ENCODE results near the gene ANKRD40.
"Not testable (repeated sequence)": the region's sequence is repeated elsewhere in the genome, so short reads cannot be mapped to it uniquely, and the experiment has no call there.

The ANKRD40 gene

GRCh38 chr17:50707289-50708049 is at the start of gene ANKRD40:
Gene ANKRD40 (minus strand): TSS chr17:50707914. CDS start chr17:50707654, 260 bp downstream.
- peak; percentile 96 for DNase-seq

- no peak for DNase-seq
These were observed 46.8 kb upstream of the ANKRD40 start for GRCh38 chr17:50754521-50754920.

- DNase-seq, result no peak
These were observed 41.5 kb upstream of the ANKRD40 start for GRCh38 chr17:50749245-50749644.

- DNase-seq, result no peak
These were observed 37.9 kb upstream of the ANKRD40 start for GRCh38 chr17:50745631-50746030.

- DNase-seq, result no peak
These were observed 31.4 kb upstream of the ANKRD40 start for GRCh38 chr17:50739098-50739497.

- no peak for DNase-seq
These were observed 29.5 kb upstream of the ANKRD40 start for GRCh38 chr17:50737118-50737698.

GRCh38 chr17:50735287-50735686 is 27.6 kb upstream of the ANKRD40 start:
- DNase-seq, result no peak

- no peak for DNase-seq
These were observed 24.1 kb upstream of the ANKRD40 start for GRCh38 chr17:50731575-50732460.

- DNase-seq, result no peak
These were observed 21.4 kb upstream of the ANKRD40 start for GRCh38 chr17:50728881-50729765.

GRCh38 chr17:50728112-50728429 is 20.4 kb upstream of the ANKRD40 start:
- no peak for DNase-seq

GRCh38 chr17:50725769-50726655 is 18.3 kb upstream of the ANKRD40 start:
- no peak for DNase-seq

- not testable (repeated sequence) for DNase-seq
These were observed 16.9 kb upstream of the ANKRD40 start for GRCh38 chr17:50724622-50725021.

GRCh38 chr17:50722746-50723145 is 15.0 kb upstream of the ANKRD40 start:
- no peak for DNase-seq

GRCh38 chr17:50721194-50722010 is 13.7 kb upstream of the ANKRD40 start:
- no peak for DNase-seq

- no peak for DNase-seq
These were observed 12.4 kb upstream of the ANKRD40 start for GRCh38 chr17:50719924-50720794.

- peak; percentile 95 for DNase-seq
These were observed 11.6 kb upstream of the ANKRD40 start, which contains the start of gene LUC7L3 for GRCh38 chr17:50719144-50719923. Gene LUC7L3 (plus strand): TSS chr17:50719603. CDS start chr17:50719733, 130 bp downstream.

GRCh38 chr17:50715471-50715870 is 7.8 kb upstream of the ANKRD40 start:
- peak; percentile 15 for DNase-seq

GRCh38 chr17:50712641-50713040 is 4.9 kb upstream of the ANKRD40 start:
- no peak for DNase-seq

- no peak for DNase-seq
These were observed 2.9 kb upstream of the ANKRD40 start for GRCh38 chr17:50710650-50711049.

Data from fibroblast of skin of right biceps (primary cell).